ENCODE results near the gene SFXN1.

Gene SFXN1

GRCh38 chr5:175466700-175467318 is 11.6 kb upstream of the SFXN1 start:
- H3K27me3 ChIP-seq (ENCODE audit: control insufficient read depth in 1 of 2, insufficient read depth in 2 of 2, low read length in 2 of 2), result no peaks in the 10 kb centered on the region
- no peak overlapping the region for H3K4me3 ChIP-seq (ENCODE audit: low read depth in 1 of 2, low read length in 2 of 2)
- no peaks in the 10 kb centered on the region for H3K4me1 ChIP-seq (ENCODE audit: insufficient read depth, low read length)
- H3K9ac ChIP-seq (ENCODE audit: low read length), result no peak overlapping the region
- H3K9me3 ChIP-seq (ENCODE audit: low read length), result no peaks in the 10 kb centered on the region
- H3K36me3 ChIP-seq (ENCODE audit: insufficient read depth, low read length), result no peaks in the 10 kb centered on the region
- no peak overlapping the region for H3K27ac ChIP-seq (ENCODE audit: low read depth, low read length)

- H3K4me3 ChIP-seq (ENCODE audit: low read depth in 1 of 2, low read length in 2 of 2), result no peak overlapping the region
- no peak overlapping the region for H3K27ac ChIP-seq (ENCODE audit: low read depth, low read length)
- no peaks in the 10 kb centered on the region for H3K36me3 ChIP-seq (ENCODE audit: insufficient read depth, low read length)
- H3K4me1 ChIP-seq (ENCODE audit: insufficient read depth, low read length), result no peaks in the 10 kb centered on the region
- H3K9me3 ChIP-seq (ENCODE audit: low read length), result no peaks in the 10 kb centered on the region
- no peaks in the 10 kb centered on the region for H3K27me3 ChIP-seq (ENCODE audit: control insufficient read depth in 1 of 2, insufficient read depth in 2 of 2, low read length in 2 of 2)
- no peak overlapping the region for H3K9ac ChIP-seq (ENCODE audit: low read length)
These were observed 10.2 kb upstream of the SFXN1 start for GRCh38 chr5:175467983-175468690.

- Histone ChIP-seq H3K27ac (ENCODE audit: low read depth, low read length) (no peak overlapping the region), H3K4me1 (ENCODE audit: insufficient read depth, low read length) (no peaks in the 10 kb centered on the region), H3K36me3 (ENCODE audit: insufficient read depth, low read length) (no peaks in the 10 kb centered on the region), H3K4me3 (ENCODE audit: low read depth in 1 of 2, low read length in 2 of 2) (no peak overlapping the region), H3K9ac (ENCODE audit: low read length) (no peak overlapping the region), H3K9me3 (ENCODE audit: low read length) (no peaks in the 10 kb centered on the region), H3K27me3 (ENCODE audit: control insufficient read depth in 1 of 2, insufficient read depth in 2 of 2, low read length in 2 of 2) (no peaks in the 10 kb centered on the region)
These were observed 9.5 kb upstream of the SFXN1 start for GRCh38 chr5:175468892-175469291.

- no peaks in the 10 kb centered on the region for H3K36me3 ChIP-seq (ENCODE audit: insufficient read depth, low read length)
- H3K27ac ChIP-seq (ENCODE audit: low read depth, low read length), result no peak overlapping the region
- H3K4me3 ChIP-seq (ENCODE audit: low read depth in 1 of 2, low read length in 2 of 2), result no peak overlapping the region
- no peaks in the 10 kb centered on the region for H3K9me3 ChIP-seq (ENCODE audit: low read length)
- H3K27me3 ChIP-seq (ENCODE audit: control insufficient read depth in 1 of 2, insufficient read depth in 2 of 2, low read length in 2 of 2), result no peaks in the 10 kb centered on the region
- H3K9ac ChIP-seq (ENCODE audit: low read length), result no peak overlapping the region
- H3K4me1 ChIP-seq (ENCODE audit: insufficient read depth, low read length), result no peaks in the 10 kb centered on the region
These were observed 8.4 kb upstream of the SFXN1 start for GRCh38 chr5:175469916-175470315.

GRCh38 chr5:175470781-175471180 is 7.6 kb upstream of the SFXN1 start:
- no peak overlapping the region for H3K9ac ChIP-seq (ENCODE audit: low read length)
- no peaks in the 10 kb centered on the region for H3K36me3 ChIP-seq (ENCODE audit: insufficient read depth, low read length)
- H3K4me3 ChIP-seq (ENCODE audit: low read depth in 1 of 2, low read length in 2 of 2), result no peak overlapping the region
- no peak overlapping the region for H3K27ac ChIP-seq (ENCODE audit: low read depth, low read length)
- no peaks in the 10 kb centered on the region for H3K9me3 ChIP-seq (ENCODE audit: low read length)
- H3K27me3 ChIP-seq (ENCODE audit: control insufficient read depth in 1 of 2, insufficient read depth in 2 of 2, low read length in 2 of 2), result no peaks in the 10 kb centered on the region
- H3K4me1 ChIP-seq (ENCODE audit: insufficient read depth, low read length), result no peaks in the 10 kb centered on the region

- H3K9me3 ChIP-seq (ENCODE audit: low read length), result no peaks in the 10 kb centered on the region
- H3K4me3 ChIP-seq (ENCODE audit: low read depth in 1 of 2, low read length in 2 of 2), result no peak overlapping the region
- no peak overlapping the region for H3K9ac ChIP-seq (ENCODE audit: low read length)
- no peak overlapping the region for H3K27ac ChIP-seq (ENCODE audit: low read depth, low read length)
- H3K27me3 ChIP-seq (ENCODE audit: control insufficient read depth in 1 of 2, insufficient read depth in 2 of 2, low read length in 2 of 2), result no peaks in the 10 kb centered on the region
- no peaks in the 10 kb centered on the region for H3K36me3 ChIP-seq (ENCODE audit: insufficient read depth, low read length)
- no peaks in the 10 kb centered on the region for H3K4me1 ChIP-seq (ENCODE audit: insufficient read depth, low read length)
These were observed 7.2 kb upstream of the SFXN1 start for GRCh38 chr5:175471196-175471595.

- Histone ChIP-seq H3K4me3 (ENCODE audit: low read depth in 1 of 2, low read length in 2 of 2) (no peak overlapping the region), H3K4me1 (ENCODE audit: insufficient read depth, low read length) (no peaks in the 10 kb centered on the region), H3K27me3 (ENCODE audit: control insufficient read depth in 1 of 2, insufficient read depth in 2 of 2, low read length in 2 of 2) (no peaks in the 10 kb centered on the region), H3K36me3 (ENCODE audit: insufficient read depth, low read length) (no peaks in the 10 kb centered on the region), H3K9me3 (ENCODE audit: low read length) (no peaks in the 10 kb centered on the region), H3K9ac (ENCODE audit: low read length) (no peak overlapping the region), H3K27ac (ENCODE audit: low read depth, low read length) (no peak overlapping the region)
These were observed 6.7 kb upstream of the SFXN1 start for GRCh38 chr5:175471628-175472027.

- no peak overlapping the region for H3K9ac ChIP-seq (ENCODE audit: low read length)
These were observed 6.0 kb upstream of the SFXN1 start for GRCh38 chr5:175472378-175472777.

GRCh38 chr5:175475248-175475647 is 3.1 kb upstream of the SFXN1 start:
- peaks cover 13% of the 10 kb centered on the region for H3K4me1 ChIP-seq (ENCODE audit: insufficient read depth, low read length)
- no peak overlapping the region for H3K27ac ChIP-seq (ENCODE audit: low read depth, low read length)
- H3K9ac ChIP-seq (ENCODE audit: low read length), result no peak overlapping the region
- H3K36me3 ChIP-seq (ENCODE audit: insufficient read depth, low read length), result no peaks in the 10 kb centered on the region
- no peaks in the 10 kb centered on the region for H3K9me3 ChIP-seq (ENCODE audit: low read length)
- H3K4me3 ChIP-seq (ENCODE audit: low read depth in 1 of 2, low read length in 2 of 2), result no peak overlapping the region
- no peaks in the 10 kb centered on the region for H3K27me3 ChIP-seq (ENCODE audit: control insufficient read depth in 1 of 2, insufficient read depth in 2 of 2, low read length in 2 of 2)

More at GRCh38 chr5:175472378-175472777, 6.0 kb upstream of the SFXN1 start:
- no peak overlapping the region for H3K4me3 ChIP-seq (ENCODE audit: low read depth in 1 of 2, low read length in 2 of 2)
- H3K27ac ChIP-seq (ENCODE audit: low read depth, low read length), result no peak overlapping the region
- no peaks in the 10 kb centered on the region for H3K9me3 ChIP-seq (ENCODE audit: low read length)
- H3K27me3 ChIP-seq (ENCODE audit: control insufficient read depth in 1 of 2, insufficient read depth in 2 of 2, low read length in 2 of 2), result no peaks in the 10 kb centered on the region
- H3K36me3 ChIP-seq (ENCODE audit: insufficient read depth, low read length), result no peaks in the 10 kb centered on the region
- H3K4me1 ChIP-seq (ENCODE audit: insufficient read depth, low read length), result no peaks in the 10 kb centered on the region

GRCh38 chr5:175477440-175477839 is 920 bp upstream of the SFXN1 start:
- no peak overlapping the region for H3K9ac ChIP-seq (ENCODE audit: low read length)
- H3K27ac ChIP-seq (ENCODE audit: low read depth, low read length), result no peak overlapping the region
- peaks cover 13% of the 10 kb centered on the region for H3K4me1 ChIP-seq (ENCODE audit: insufficient read depth, low read length)
- H3K36me3 ChIP-seq (ENCODE audit: insufficient read depth, low read length), result no peaks in the 10 kb centered on the region
- no peaks in the 10 kb centered on the region for H3K9me3 ChIP-seq (ENCODE audit: low read length)
- H3K27me3 ChIP-seq (ENCODE audit: control insufficient read depth in 1 of 2, insufficient read depth in 2 of 2, low read length in 2 of 2), result no peaks in the 10 kb centered on the region
- no peak overlapping the region for H3K4me3 ChIP-seq (ENCODE audit: low read depth in 1 of 2, low read length in 2 of 2)

GRCh38 chr5:175478008-175478383 is 364 bp upstream of the SFXN1 start:
- no peaks in the 10 kb centered on the region for H3K36me3 ChIP-seq (ENCODE audit: insufficient read depth, low read length)
- peaks cover 13% of the 10 kb centered on the region for H3K4me1 ChIP-seq (ENCODE audit: insufficient read depth, low read length)
- H3K4me3 ChIP-seq (ENCODE audit: low read depth in 1 of 2, low read length in 2 of 2), result peak overlapping the region; percentile 62 to 86
- no peak overlapping the region for H3K9ac ChIP-seq (ENCODE audit: low read length)
- H3K9me3 ChIP-seq (ENCODE audit: low read length), result no peaks in the 10 kb centered on the region
- no peaks in the 10 kb centered on the region for H3K27me3 ChIP-seq (ENCODE audit: control insufficient read depth in 1 of 2, insufficient read depth in 2 of 2, low read length in 2 of 2)
- H3K27ac ChIP-seq (ENCODE audit: low read depth, low read length), result peak overlapping the region; percentile 60
